HepG2 (cell line): ENCODE measurements around the gene MMP25. TPM values are rescaled to one million over a fixed set of nuclear protein-coding genes. Genes with fewer than 3 reads are reported as not detected.
"Not testable (repeated sequence)": the region's sequence is repeated elsewhere in the genome, so short reads cannot be mapped to it uniquely, and the experiment has no call there.

Experiments
- ATAC-seq: fragments of 200-7000 bp; cut with Tn5 transposase; 3 replicates; pipeline ENCODE4 v1.9.1; 2020; ENCODE audit warnings: mild to moderate bottlenecking, moderate library complexity
- BruUV-seq: library from RNA; stranded (reverse); fragments of 400-500 nt; replicated peaks from 2 replicates; lab custom pipeline; 2021; lab: Mats Ljungman, UMichigan
- CTCF ChIA-PET: fragments of 300-600 bp; formaldehyde crosslinking; extraction: SDS; loops from one replicate; lab custom pipeline; 2021; ENCODE audit warnings: low total read pairs, inconsistent platforms, low intra/inter-chr PET ratio; lab: Yijun Ruan, JAX
- POLR2A ChIA-PET: fragments of 350-600 bp; sonication (Branson Sonifier 250); formaldehyde crosslinking; loops from one replicate; lab custom pipeline; 2020; ENCODE audit warnings: antibody characterized with exemption, inconsistent platforms; lab: Yijun Ruan, JAX
- DNase-seq: peaks from one replicate; pipeline ENCODE4 v3.0.0-alpha.2; 2015; ENCODE audit warnings: low spot score
- FAIRE-seq: peaks from 3 replicates; lab custom pipeline; 2011; peaks lifted over from hg19 to GRCh38; lab: Jason Lieb, UNC
- H2AFZ ChIP-seq: one replicate; pipeline ENCODE4 v1.6.1; 2011; ENCODE audit warnings: low read length, inconsistent platforms
- H3K27ac ChIP-seq: fragments of 300-600 bp; 3 replicates; pipeline ENCODE4 v1.8.0; 2011; ENCODE audit warnings: mixed run types, mild to moderate bottlenecking, mixed read lengths, low read length, inconsistent platforms; ENCODE audit not compliant: insufficient read depth; ENCODE audit errors: extremely low read length
- H3K27me3 ChIP-seq, 2 experiments: fragments of 200-600 bp in 1 of 2; 2 replicates in 1 of 2; 3 replicates in 1 of 2; pipeline versions ENCODE4 v1.6.0 to v1.8.0; 2011; ENCODE audit warnings: low read length in 2 of 2, mild to moderate bottlenecking in 2 of 2, moderate library complexity in 2 of 2, inconsistent platforms in 1 of 2; ENCODE audit not compliant: insufficient read depth in 2 of 2, control insufficient read depth in 1 of 2
- H3K36me3 ChIP-seq, 2 experiments: fragments of 200-600 bp in 1 of 2; replicated peaks in 1 of 2; 2 replicates in 1 of 2; 3 replicates in 1 of 2; pipeline versions ENCODE4 v1.5.1 to v1.8.0; 2011; ENCODE audit warnings: low read length in 2 of 2, inconsistent platforms in 1 of 2; ENCODE audit not compliant: insufficient read depth in 2 of 2, control insufficient read depth in 1 of 2
- H3K4me1 ChIP-seq: 2 replicates; pipeline ENCODE4 v1.5.1; 2012; ENCODE audit warnings: low read length, inconsistent platforms; ENCODE audit not compliant: insufficient read depth
- H3K4me2 ChIP-seq: 2 replicates; pipeline ENCODE4 v1.6.0; 2011; ENCODE audit warnings: low read depth, low read length, inconsistent platforms
- H3K4me3 ChIP-seq, 3 experiments: fragments of 200-600 bp in 1 of 3; sonication (generic), shearing (Covaris generic) in 1 of 3; replicated peaks in 1 of 3; 2 replicates each; pipeline ENCODE4 v1.5.1; 2011 to 2016; ENCODE audit warnings: low read length in 3 of 3, inconsistent platforms in 2 of 3, low read depth in 2 of 3, mild to moderate bottlenecking in 2 of 3, control low read depth in 1 of 3, mixed read lengths in 1 of 3; ENCODE audit not compliant: insufficient read depth in 1 of 3
- H3K79me2 ChIP-seq: one replicate; pipeline ENCODE4 v1.6.1; 2011; ENCODE audit warnings: low read length, inconsistent platforms; ENCODE audit not compliant: insufficient read depth
- H3K9ac ChIP-seq: 2 replicates; pipeline ENCODE4 v1.6.0; 2011; ENCODE audit warnings: mild to moderate bottlenecking, low read depth, low read length, inconsistent platforms; ENCODE audit not compliant: insufficient read depth
- H3K9me3 ChIP-seq: 2 replicates; pipeline ENCODE4 v1.5.1; 2012; ENCODE audit warnings: mild to moderate bottlenecking, low read length
- H4K20me1 ChIP-seq: 2 replicates; pipeline ENCODE4 v1.6.0; 2011; ENCODE audit warnings: inconsistent platforms, mild to moderate bottlenecking, low read length, moderate library complexity; ENCODE audit not compliant: insufficient read depth
- AGO1 ChIP-seq: fragments of 200-400 bp; formaldehyde crosslinking; IDR thresholded peaks from 2 replicates; pipeline ENCODE4 v1.6.1; 2017; ENCODE audit warnings: mild to moderate bottlenecking, low read depth, low read length, moderate library complexity; ENCODE audit not compliant: poor library complexity, severe bottlenecking
- BCL6 ChIP-seq: IDR thresholded peaks from 2 replicates; pipeline ENCODE4 v1.6.1; 2016; ENCODE audit warnings: missing genetic modification reagents, missing compliant biosample characterization
- BRD4 ChIP-seq: sonication (generic); formaldehyde crosslinking; IDR thresholded peaks from 2 replicates; pipeline ENCODE4 v1.4.0; 2020; ENCODE audit warnings: missing genetic modification reagents
- CBX5 ChIP-seq: sonication (generic); formaldehyde crosslinking; IDR thresholded peaks from 2 replicates; pipeline ENCODE4 v1.4.0; 2020; ENCODE audit warnings: missing genetic modification reagents, borderline replicate concordance
- ERF ChIP-seq: IDR thresholded peaks from 2 replicates; pipeline ENCODE4 v1.6.1; 2018; ENCODE audit warnings: missing biosample characterization, missing genetic modification reagents
- KDM2A ChIP-seq: sonication (generic); formaldehyde crosslinking; IDR thresholded peaks from 2 replicates; pipeline ENCODE4 v1.4.0; 2020; ENCODE audit warnings: low read depth, missing genetic modification reagents, borderline replicate concordance
- MED13 ChIP-seq: sonication (generic); formaldehyde crosslinking; IDR thresholded peaks from 2 replicates; pipeline ENCODE4 v1.5.0; 2020; ENCODE audit warnings: missing genetic modification reagents
- MXD1 ChIP-seq: sonication (generic); formaldehyde crosslinking; IDR thresholded peaks from 2 replicates; pipeline ENCODE4 v1.4.0; 2020; ENCODE audit warnings: mild to moderate bottlenecking, missing genetic modification reagents
- NFE2 ChIP-seq: sonication (generic); formaldehyde crosslinking; IDR thresholded peaks from 2 replicates; pipeline ENCODE4 v1.4.0; 2020; ENCODE audit warnings: missing genetic modification reagents
- PAF1 ChIP-seq: IDR thresholded peaks from 2 replicates; pipeline ENCODE4 v1.6.1; 2016; ENCODE audit warnings: missing genetic modification reagents, missing compliant biosample characterization
- POLR2G ChIP-seq: fragments of 200-400 bp; formaldehyde crosslinking; IDR thresholded peaks from 2 replicates; pipeline ENCODE4 v1.6.1; 2018; ENCODE audit warnings: mild to moderate bottlenecking, low read depth, low read length, moderate library complexity
- SRSF4 ChIP-seq: fragments of 200-400 bp; formaldehyde crosslinking; IDR thresholded peaks from one replicate; pipeline ENCODE4 v1.6.1; 2018; ENCODE audit warnings: mild to moderate bottlenecking, low read depth, low read length, moderate library complexity; ENCODE audit not compliant: poor library complexity, severe bottlenecking
- ZBTB21 ChIP-seq: sonication (generic); formaldehyde crosslinking; IDR thresholded peaks from 2 replicates; pipeline ENCODE4 v1.4.0; 2020; ENCODE audit warnings: missing genetic modification reagents
- ZGPAT ChIP-seq: IDR thresholded peaks from 2 replicates; pipeline ENCODE4 v1.6.1; 2016; ENCODE audit warnings: mild to moderate bottlenecking
- ZNF225 ChIP-seq: sonication (generic); formaldehyde crosslinking; IDR thresholded peaks from 2 replicates; pipeline ENCODE4 v1.4.0; 2020; ENCODE audit warnings: mild to moderate bottlenecking, missing genetic modification reagents
- WGBS: methylation state at CpG from one replicate; pipeline ENCODE4 v1.1.6; 2017; ENCODE audit warnings: low lambda C conversion rate; 5-methylcytosine and 5-hydroxymethylcytosine counted together
- in situ Hi-C: cut with HindIII; loops from 2 replicates; pipeline ENCODE4 v1.10.0; 2017; ENCODE audit warnings: low pct_unique_long_range_greater_than_20kb; ENCODE audit not compliant: extremely low pct_ligation_motif_present
- intact Hi-C: fragments of 100-400 bp; cut with micrococcal nuclease; formaldehyde crosslinking; loops from one replicate; pipeline ENCODE4 v1.10.0; 2022; ENCODE audit not compliant: unreplicated experiment
- polyA plus RNA-seq, 8 experiments: library from polyadenylated mRNA; depleted of rRNA in 3 of 8; stranded (reverse) in 7 of 8; unstranded in 1 of 8; fragments of >200 nt; fragmentation: Illumina TruSeq in 4 of 8; extraction: Trizol in 4 of 8; gene quantifications; 2 replicates each; pipeline versions ENCODE4 v1.2.1 to v1.2.3, GENCODE V29; 2011 to 2016; ENCODE audit warnings: low read depth in 4 of 8, missing spikeins in 1 of 8, mixed read lengths in 1 of 8; ENCODE audit not compliant: insufficient read depth in 1 of 8
- total RNA-seq, 5 experiments: library from RNA; depleted of rRNA; stranded (reverse); fragments of >200 nt; fragmentation: Illumina TruSeq; extraction: Trizol; gene quantifications; 2 replicates each; pipeline ENCODE4 v1.2.3, GENCODE V29; 2016; ENCODE audit warnings: low read depth in 1 of 5

MMP25 gene
- total and polyA plus RNA-seq, 2 of the 13 experiments (the other 11 are each of a cell fraction or from before 2014, with no cell fraction given), result 0.04 to 0.08 TPM

DNA sequence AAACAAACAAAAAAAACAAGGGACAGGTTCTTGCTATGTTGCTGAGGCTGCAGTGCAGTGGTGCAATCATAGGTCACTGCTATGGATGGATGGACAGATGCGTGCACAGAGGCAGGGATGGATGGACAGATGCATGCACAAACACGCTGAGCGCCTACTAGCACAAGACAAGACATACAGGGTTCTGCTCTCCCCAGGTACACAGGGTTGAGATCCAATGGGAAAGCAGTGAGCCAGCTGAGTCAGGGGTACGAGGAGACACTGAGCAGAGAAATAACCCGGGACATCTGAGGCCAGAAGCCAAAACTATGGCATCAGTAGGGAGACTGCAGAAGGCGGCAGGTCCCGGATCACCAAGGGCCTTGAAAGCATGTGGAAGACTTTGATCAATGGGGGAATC lies 25.3 kb downstream of the MMP25 start (continued):
- TF ChIP-seq ZNF225 (CRISPR knock-in tag) (no peak), MED13 (no peak), POLR2G (peak; percentile 41; the same call in 1 of the 2 replicates), ZBTB21 (CRISPR knock-in tag) (no peak), ERF (no peak), CBX5 (CRISPR knock-in tag) (no peak), PAF1 (0 out of 2 replicates have a peak, but pooled peaks have one; percentile 50), BCL6 (no peak), ZGPAT (CRISPR knock-in tag) (no peak), SRSF4 (no peak), KDM2A (CRISPR knock-in tag) (0 out of 2 replicates have a peak, but pooled peaks have one; percentile 15), BRD4 (CRISPR knock-in tag) (no peak), AGO1 (no peak), MXD1 (CRISPR knock-in tag) (no peak), NFE2 (CRISPR knock-in tag) (no peak)
- TF ChIP-seq, all 625 proteins: peak for 4

DNA sequence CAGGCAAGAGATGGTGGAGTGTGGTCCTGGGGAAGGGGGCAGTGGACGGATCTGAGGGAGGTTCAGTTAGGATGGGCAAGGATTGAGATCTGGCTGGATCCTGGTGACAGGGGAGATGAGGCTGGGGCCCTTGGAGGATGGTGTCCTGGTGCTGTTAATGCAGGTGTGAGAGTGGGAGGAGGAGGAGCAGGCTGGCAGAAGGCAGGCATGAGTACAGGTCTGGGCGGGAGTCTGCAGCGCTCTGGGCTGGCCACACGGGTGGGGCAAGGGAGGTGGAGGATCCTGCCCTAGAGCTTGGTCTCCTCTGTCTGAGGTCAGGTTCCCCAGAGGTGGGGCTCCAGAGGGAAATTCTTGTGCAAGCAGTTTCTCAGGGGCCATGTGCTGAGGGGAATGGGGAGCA lies 25.8 kb downstream of the MMP25 start:
- POLR2A ChIA-PET, H2AFZ ChIP-seq, H3K9me3 ChIP-seq, H3K79me2 ChIP-seq, DNase-seq, in situ Hi-C loops, H3K9ac ChIP-seq, H3K4me2 ChIP-seq, H3K27ac ChIP-seq, FAIRE-seq, CTCF ChIA-PET, BruUV-seq, intact Hi-C loops, H3K4me3 ChIP-seq, H4K20me1 ChIP-seq: not testable (repeated sequence)
- WGBS, result 25% methylated on average over 3 of the region's 4 CpGs
- H3K36me3 ChIP-seq, result peaks cover 9 to 15% of the 10 kb centered on the region in 2 experiments; a peak in 2 of 5 replicates
- ATAC-seq, result peak; percentile 44
- peaks cover 2 to 13% of the 10 kb centered on the region in 2 experiments; a peak in 3 of 5 replicates for H3K27me3 ChIP-seq
- H3K4me1 ChIP-seq, result peaks cover 17% of the 10 kb centered on the region

- WGBS, result no CpG with 5 or more reads among the region's 18 CpGs
- FAIRE-seq, CTCF ChIA-PET: not testable (repeated sequence)
Measured at GRCh38 chr16:3072576-3073263, 26.4 kb downstream of the MMP25 start.

More at GRCh38 chr16:3072576-3073263, 26.4 kb downstream of the MMP25 start:
- in situ Hi-C loops, H2AFZ ChIP-seq, POLR2A ChIA-PET, H3K36me3 ChIP-seq, H3K27ac ChIP-seq, H3K79me2 ChIP-seq, intact Hi-C loops, H3K4me2 ChIP-seq, DNase-seq, H4K20me1 ChIP-seq, BruUV-seq, H3K9ac ChIP-seq, H3K4me3 ChIP-seq, H3K9me3 ChIP-seq: not testable (repeated sequence)
- ATAC-seq, result peak; percentile 17; the same call in 2 of the 3 replicates
- Histone ChIP-seq H3K27me3 (peaks cover 2 to 13% of the 10 kb centered on the region in 2 experiments; a peak in 3 of 5 replicates), H3K4me1 (peaks cover 11% of the 10 kb centered on the region)
